HG03469 (cell line): Measurements from ENCODE around the gene HEBP1.

Experiments
- ATAC-seq: cut with Tn5 transposase; IDR thresholded peaks from one replicate; pipeline ENCODE4 v1.9.1; 2021; ENCODE audit warnings: mild to moderate bottlenecking, moderate library complexity, moderate number of reproducible peaks; ENCODE audit not compliant: unreplicated experiment

Gene HEBP1

DNA sequence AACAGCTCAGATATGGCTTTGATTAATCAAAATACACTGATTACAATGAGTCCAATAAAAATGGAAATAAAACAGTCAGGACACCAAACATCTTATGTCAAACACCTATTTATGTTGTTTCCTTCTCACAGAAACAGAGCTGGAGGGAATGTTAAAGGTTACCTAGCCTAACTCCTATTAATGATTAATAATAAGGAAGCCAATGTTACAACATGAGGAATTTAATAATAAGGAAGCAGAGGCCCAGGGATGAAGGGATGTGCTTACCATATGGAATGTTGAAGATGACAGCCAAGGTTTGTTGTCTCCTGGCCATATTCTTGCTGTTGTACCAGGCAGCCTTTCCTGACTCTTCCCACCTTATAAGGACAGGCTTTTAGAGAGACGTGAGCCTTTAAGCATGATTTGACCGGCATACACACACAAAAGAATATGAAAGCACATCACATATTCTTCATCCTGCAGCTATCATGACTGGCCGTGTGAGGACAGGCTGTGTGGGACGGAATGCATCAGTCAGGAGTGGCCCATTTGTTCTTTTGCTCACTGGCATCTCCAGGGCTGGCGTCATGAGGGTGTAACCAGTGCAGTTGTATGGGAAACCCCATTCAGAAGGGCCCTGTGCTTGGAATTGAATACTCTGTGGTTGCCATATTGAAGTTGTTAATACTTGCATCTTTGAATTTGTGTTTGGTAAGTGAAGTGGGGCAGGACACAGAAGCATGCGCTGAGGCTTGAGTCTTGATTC is 45.0 kb downstream of the HEBP1 start:
- ATAC-seq: no peak

DNA sequence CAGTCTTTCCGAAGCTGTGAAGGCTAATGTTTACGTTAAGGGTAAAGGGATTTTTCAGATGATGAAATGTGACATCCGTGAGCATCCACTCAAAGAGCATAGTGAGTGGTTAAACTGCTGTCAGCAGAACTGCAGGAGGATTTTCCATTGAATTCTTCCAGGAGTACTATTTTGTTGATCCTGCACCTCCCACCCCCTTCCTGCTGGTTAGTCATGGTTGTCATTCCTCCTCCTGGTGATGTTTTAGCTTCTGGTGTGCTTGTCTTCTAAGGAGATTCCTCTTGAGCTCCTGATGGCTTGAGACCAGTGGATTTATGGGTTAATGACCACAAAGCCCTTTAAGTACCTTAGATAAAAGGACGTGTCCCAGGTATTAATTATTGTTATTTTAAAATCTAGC is 45.7 kb downstream of the HEBP1 start:
- ATAC-seq: no peak

DNA sequence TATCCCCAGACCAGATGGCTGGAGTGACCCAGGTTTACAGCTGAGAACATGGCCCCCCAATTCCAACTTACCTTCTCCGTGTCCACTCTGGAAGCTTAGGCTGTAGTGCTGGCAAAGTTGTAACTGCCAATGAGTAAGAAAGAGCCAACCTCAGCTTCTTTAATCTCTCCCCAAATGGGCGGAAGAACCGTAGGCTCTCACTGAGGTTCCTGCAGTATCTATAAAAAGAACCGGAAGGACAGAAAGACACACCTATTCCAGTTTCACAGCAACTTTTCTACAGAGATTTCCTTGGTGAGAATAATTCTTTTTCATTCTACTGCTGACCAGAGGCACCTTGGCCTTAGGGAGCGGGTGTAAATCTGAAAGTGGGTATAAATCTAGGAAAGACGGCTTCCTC is 48.0 kb downstream of the HEBP1 start, which contains the start of gene GPRC5D:
Gene GPRC5D (minus strand): TSS at position 135 of the 400 bp plus-strand sequence. CDS start 1,786 bp downstream, outside the sequence.
- no peak for ATAC-seq

DNA sequence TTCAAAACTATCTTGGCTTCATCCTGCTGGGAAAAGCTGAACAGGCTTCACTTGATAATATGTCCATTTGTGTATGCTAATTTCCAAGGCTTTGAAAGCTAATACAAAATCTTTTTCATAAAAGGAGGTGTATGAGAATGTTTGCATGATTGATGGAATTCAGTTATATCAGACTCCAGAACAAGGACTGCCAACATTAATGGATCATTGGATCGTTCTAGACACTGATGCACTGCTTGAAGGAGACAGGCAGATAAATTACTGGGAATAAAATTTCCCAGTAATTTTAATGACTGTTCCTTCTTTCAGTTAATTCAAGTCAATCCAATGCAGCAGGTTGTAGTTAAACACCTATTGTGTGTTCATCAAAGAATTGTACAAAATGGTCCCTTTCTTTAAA is 48.6 kb downstream of the HEBP1 start:
- no peak for ATAC-seq

DNA sequence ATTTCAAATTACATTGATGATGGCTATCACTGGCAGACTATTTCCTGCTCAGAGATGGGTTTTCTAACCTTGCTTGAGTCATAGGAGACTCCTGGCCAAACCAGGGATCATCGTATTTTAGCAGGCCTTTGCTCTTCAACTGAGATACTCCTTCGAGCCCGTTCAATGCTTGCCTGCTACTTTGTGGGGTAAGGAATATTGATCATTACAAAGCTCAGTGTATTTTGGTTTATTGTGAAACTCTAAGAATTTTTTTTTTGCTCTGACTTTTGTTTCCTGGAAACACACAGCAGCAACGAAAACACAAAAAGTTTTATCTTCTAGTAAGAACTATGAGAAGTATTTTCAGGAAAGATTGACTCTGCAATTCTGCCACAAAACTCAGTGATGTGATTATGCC is 52.2 kb downstream of the HEBP1 start:
- ATAC-seq: no peak

DNA sequence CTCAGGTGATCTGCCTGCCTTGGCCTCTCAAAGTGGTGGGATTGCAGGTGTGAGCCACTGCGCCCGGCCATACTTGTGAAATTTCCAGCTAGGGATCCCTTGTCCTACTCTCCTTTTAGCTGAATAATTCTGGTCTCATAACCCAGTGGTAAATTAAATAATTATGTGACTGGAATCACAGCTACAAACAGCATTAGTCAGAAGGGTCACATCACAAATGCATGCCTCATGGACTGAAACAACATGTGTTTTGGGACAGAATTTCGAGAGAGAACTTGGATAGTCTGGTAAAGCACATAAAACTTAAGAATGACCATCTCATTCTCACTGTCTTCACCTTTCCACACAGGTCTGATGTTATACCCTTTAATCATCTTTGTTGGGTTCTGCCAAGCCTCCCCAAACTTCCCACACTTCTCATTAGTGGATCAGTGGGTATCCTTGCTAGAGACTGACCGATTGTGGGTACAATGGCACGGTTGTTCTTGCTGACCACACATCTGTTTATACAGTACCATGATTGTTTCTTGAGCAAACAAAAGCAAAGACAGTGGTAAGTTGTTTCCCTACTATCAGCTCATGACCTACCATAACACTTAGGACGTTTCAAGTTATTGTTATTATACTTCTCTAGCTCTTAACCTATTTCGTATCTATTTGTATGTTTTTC is 53.2 kb downstream of the HEBP1 start:
- no peak for ATAC-seq

DNA sequence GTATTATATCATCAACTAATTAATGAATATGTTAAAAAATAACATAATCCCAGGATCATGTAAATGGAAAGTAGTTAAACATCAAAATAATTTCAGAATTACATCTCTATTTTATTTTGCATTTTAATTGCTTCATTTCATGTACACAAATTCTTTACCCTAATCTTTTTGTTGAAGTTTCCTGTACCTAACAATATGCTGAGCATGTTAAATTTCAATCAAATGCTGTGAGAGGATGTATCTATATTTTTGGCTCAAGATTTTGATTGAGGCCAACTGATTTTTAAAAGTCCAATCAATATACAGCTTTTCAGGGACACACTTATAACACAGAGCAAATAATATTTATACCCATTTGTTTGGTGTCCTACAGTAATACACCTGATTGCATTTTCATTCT is 54.5 kb downstream of the HEBP1 start:
- ATAC-seq: no peak

DNA sequence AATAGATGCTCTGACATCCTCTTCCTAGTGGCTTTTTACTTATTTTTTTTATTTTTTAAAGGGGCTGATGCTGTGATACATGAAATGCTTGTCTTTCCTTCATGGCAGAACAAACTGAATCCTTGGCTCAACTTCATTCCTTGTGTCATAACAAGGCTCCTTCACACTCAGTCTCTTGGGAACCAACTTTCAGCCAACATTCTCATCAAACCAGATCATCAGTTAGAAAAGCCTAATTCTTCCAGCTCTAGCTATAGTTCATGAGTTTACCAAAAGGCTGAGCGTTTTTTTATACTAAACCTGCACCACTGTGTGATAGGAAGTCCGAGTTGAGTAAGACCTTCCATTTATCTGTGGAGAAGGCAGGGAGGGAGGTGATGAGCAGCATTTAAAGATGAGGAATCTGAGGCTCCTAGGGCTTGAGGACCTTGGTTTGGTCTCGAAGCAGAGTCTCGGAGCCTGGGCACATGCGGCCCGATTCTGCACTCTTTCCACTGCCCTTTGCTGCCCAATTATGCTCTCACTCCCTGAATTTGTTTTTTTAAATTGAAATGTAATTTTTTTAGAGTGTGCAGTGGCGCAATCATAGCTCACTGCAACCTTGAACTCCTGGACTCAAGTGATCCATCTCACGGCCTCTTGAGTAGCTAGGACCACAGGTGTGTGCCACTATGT is 56.3 kb downstream of the HEBP1 start:
- no peak for ATAC-seq

DNA sequence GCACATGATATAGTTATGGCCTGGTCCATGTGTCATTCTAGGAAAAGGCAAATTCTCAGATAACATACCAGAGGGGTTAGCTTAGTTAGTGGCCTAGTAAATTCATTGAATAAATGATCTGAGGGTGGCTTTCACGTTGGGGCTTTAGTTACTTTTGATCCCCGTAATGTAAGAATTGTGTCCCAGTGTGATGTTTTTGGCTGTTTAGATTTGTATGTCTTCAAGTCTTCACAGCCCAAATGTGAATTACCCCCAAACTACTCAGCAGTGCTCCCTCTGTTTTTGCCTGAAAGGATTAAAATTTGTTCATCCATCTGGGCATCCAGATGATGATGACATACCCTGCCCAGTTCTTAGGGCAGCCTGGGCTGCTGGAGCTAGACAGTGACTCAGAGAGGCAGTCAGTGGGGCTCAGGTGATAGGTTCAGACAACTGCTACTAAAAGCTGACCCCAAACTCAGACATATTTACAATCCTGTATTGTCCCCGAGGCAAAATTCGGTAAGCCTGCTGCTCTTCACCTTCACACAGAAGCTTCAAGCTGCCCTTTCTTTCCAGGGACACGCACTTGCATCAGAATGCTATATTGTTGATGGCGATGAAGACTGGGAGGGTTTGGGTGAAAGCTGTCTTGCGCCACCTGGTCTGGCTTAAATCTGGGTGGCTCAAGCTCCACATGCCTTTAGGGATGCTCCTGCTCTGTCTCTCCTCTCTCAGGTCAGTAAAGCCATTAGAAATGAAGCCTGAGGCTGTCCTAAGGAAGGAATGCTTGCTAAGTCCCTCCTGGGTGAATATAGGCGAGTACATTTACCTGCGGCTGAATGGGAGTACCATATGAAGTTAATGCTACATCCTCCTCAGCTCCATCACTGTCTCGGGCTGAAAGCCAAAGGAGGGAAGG is 58.4 kb downstream of the HEBP1 start:
- no peak for ATAC-seq

DNA sequence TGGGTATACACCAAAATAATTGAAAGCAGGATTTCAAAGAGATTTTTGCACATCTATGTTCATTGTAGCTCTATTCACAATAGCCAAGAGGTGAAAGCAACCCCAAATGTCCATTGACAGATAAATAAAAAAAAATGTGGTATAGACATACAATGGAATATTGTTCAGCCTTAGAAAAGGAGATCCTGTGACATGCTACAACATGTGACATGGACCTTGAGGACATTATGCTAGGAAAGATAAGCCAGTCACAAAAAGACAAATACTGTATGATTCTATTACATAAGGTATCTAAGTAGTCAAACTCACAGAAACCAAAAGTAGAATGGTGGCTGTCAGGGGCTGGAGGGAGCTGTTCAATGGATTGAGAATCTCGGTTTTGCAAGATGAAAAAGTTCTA is 60.2 kb downstream of the HEBP1 start:
- ATAC-seq: no peak

DNA sequence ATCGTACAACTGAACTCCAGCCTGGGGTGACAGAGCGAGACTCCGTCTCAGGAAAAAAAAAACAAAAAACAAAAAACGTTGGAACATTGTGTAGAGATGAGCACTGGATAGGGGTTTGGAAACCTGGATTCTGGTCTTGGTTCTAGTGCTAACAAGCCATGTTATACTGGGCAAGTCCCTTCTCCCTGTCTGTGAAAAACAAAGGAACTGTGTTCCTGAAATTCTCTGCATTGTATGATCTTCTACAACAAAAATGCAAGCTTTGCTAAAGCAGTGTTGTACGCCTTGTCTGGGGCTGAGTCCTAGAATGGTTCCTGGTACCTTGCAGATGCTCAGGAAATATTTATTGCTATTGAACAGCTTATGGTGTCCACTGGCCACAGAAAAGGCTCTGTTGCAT is 61.5 kb downstream of the HEBP1 start:
- ATAC-seq: no peak

DNA sequence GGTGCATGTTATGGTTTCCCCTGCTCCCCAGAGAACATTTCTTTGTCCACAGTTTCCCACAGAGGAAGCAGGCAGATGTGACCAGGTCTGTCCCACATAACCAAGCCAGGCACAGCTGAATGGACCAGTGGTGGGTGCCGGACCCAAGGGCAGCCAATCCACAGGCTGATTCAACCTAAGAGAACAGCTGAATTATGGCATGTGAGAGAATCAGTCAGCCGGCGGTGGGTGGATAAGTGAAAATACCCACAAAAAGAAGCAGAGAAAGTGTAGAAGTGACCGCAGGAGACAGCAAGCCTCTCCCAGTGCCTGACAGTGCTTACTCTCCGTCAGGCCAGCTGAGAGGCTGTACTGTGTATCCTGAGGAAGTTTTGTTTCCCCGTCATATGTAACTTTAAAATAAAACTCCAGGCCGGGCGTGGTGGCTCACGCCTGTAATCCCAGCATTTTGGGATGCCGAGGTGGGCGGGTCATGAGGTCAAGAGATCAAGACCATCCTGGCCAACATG is 63.0 kb downstream of the HEBP1 start:
- ATAC-seq: no peak

DNA sequence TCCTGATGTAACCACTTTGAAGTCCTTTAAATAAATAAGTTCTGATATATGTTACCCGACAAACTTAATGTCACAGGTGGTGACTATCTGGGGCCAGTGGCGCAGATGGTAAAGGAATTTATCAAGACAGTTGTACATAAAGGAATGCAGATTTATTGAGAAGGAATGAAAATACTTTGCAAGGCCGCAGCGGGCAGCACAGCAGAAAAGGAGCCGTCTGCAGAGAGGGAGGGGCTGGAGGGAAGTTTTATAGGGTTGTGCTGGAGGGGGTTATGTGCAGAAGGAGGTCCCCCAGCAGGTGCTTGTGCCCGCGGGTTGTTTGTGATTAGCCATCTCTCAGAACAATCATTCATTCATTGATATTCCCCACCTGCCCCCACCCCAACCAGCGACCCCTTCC is 65.5 kb downstream of the HEBP1 start:
- no peak for ATAC-seq

DNA sequence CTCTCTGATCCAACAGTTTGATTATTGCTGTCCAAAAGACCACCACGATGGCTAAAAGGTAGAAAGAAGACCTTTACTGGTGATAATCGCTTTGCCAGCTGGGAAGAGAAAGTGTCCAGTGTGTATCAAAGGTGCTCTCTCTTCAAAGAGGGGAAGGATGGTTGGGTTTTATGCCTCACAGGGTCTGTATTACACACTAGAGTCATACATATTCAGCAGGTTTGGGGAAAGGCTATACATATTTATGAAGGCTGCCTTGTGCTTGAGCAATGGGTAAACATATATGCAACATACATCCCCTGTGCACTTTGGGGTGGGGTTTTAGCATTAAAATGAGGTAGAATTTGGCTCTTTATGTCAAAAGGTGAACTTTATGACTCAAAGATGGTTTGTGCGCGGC is 66.3 kb downstream of the HEBP1 start:
- no peak for ATAC-seq

DNA sequence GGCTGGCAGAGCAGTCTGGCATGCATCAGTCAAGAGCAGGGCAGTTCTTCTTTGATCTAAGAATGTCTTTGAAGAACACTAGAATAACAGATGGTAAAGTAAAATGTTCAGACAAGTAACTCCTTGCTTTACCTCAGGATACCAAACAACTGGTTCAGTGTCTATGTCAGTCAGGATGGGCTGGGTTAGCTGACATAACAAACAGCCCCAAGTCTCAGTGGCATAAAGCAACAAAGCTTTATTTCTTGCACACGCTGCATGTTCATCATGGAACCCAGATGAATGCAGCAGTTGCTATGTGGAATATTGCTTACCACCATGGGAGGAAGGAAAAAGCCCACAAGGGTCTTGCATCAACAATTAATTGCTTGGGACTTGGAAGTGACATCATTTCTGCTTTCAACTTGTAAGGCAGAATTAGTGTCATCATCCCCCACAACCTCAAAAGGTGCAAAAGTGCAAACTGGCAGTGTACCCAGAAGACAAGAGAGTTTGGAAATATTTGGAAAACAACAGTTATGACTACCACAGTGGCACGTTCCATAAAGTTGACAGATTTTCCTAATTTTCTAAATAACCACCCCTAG is 69.3 kb downstream of the HEBP1 start:
- ATAC-seq: no peak

DNA sequence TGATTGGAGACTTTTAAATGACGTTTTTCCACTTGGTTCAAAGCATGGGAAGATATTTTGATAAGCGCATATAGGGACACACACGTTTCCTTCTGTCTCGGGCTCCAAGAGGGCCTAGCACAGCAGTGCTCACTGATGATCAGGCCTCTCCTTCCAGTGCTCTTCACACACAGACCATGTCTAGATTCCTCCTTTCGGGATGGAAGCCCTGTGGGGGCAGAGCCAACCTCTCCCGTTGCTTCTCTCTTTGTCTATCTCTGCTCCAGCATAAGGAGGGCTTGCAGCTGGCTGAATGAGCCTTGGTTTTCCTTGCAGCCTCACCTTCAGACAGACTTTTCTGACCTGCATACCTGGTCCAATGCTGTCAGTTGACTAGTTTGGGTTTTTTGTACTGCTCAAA is 70.4 kb downstream of the HEBP1 start:
- no peak for ATAC-seq

DNA sequence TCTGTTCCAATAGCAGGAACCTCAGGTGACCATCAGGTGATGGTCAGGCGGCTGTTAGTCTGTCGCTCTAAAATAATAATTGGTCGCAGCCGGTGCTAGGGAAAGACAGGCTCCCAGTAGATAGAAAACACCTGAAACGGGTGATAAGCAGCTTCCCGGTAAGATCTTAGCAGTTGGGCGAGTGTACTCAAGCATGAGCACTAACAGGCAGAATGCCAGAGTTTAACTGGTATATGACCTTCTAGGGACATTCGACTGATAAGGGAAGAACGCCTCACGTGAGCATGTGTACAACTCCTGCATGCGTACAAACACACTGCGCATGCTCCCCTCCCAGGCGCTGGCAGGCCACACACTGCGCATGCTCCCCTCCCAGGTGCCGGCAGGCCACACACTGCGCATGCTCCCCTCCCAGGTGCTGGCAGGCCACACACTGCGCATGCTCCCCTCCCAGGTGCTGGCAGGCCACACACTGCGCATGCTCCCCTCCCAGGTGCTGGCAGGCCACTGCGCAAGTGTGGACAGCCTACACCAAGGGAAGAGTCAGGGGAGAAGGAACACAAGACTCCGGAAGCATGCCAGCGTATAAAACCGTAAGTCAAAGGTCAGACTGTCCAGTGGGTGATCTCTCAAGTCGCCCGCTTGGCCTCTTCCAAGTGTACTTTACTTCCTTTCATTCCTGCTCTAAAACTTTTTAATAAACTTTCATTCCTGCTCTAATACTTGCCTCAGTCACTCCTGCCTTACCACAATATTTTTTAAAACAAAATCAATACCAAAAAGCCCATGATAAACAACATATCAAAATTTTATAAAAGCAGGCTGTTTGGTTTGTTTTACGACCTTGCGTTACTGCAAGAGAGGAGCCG is 72.6 kb downstream of the HEBP1 start:
- ATAC-seq: no peak

DNA sequence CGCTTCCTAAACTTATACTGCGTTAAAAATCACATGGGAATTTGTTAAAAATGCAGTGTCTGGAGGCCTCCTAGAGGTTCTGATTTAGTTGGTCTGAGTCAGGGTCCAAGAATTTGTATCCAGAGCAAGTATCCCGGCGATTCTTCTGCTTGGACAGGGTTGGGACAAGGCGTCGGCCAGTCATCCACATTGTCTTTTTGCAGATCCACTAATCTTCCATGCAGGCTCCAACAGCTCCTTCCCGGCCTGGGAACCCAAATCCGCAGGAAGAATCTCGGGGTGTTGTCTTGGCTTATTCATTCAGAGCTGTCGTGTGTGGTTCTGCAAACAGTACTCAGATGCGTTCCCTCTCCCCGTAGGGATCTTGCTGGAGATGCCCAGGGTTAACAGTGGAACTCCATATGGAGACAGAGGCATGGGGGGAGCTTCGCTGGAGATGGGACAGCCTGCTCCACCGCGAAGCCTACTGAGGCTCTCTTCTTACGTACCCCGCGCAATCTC is 73.4 kb downstream of the HEBP1 start:
- no peak for ATAC-seq

DNA sequence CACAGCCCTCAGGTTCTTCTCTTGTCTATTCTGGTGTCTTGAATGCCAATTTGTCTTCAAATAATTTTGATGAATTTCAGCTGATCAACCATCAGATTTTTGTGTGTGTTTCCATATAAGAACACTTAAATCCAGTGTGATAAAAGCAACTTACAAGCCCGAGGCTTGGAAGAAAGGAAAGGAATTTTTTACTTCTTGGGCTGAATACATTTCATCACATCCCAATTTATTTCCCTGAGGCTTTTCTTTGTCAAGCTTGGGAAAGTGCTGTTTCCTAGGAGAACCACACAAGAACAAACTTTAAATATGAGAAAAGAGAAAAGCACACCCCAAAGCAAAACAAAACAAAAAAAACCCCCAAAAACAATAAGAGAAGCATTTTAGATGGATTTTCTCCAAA is 74.7 kb downstream of the HEBP1 start:
- ATAC-seq: no peak
